GM23338 (cell line): Measurements from ENCODE around the gene VSTM2B. TPM values are rescaled to one million over a fixed set of nuclear protein-coding genes. Genes with fewer than 3 reads are reported as not detected.

Experiments used
- ATAC-seq: fragments of 200-7000 bp; cut with Tn5 transposase; 3 replicates; pipeline ENCODE4 v1.9.1; 2020
- DNase-seq: peaks from one replicate; pipeline ENCODE4 v3.0.0-alpha.2; 2015; ENCODE audit warnings: low spot score
- H2AFZ ChIP-seq: fragments of 200-600 bp; sonication (generic); 2 replicates; pipeline ENCODE4 v1.8.0; 2016; ENCODE audit warnings: antibody characterized with exemption, mild to moderate bottlenecking, moderate library complexity
- H3F3A ChIP-seq: fragments of 200-600 bp; sonication (generic); replicated peaks from 2 replicates; pipeline ENCODE4 v1.8.0; 2017; ENCODE audit warnings: antibody characterized with exemption, mixed run types, low read depth
- H3K27ac ChIP-seq: fragments of 200-600 bp; sonication (generic); 2 replicates; pipeline ENCODE4 v1.6.1; 2016; ENCODE audit warnings: low read depth
- H3K27me3 ChIP-seq: fragments of 200-600 bp; sonication (generic); 2 replicates; pipeline ENCODE4 v1.8.0; 2016; ENCODE audit warnings: mild to moderate bottlenecking, mixed run types, moderate library complexity; ENCODE audit not compliant: insufficient read depth
- H3K36me3 ChIP-seq: fragments of 200-600 bp; sonication (generic); 2 replicates; pipeline ENCODE4 v1.8.0; 2016; ENCODE audit warnings: mild to moderate bottlenecking; ENCODE audit not compliant: insufficient read depth
- H3K4me1 ChIP-seq: fragments of 200-600 bp; sonication (generic); 2 replicates; pipeline ENCODE4 v1.8.0; 2016; ENCODE audit warnings: mild to moderate bottlenecking, moderate library complexity; ENCODE audit not compliant: insufficient read depth
- H3K4me2 ChIP-seq: fragments of 200-600 bp; sonication (generic); 2 replicates; pipeline ENCODE4 v1.7.1; 2017; ENCODE audit warnings: mixed run types
- H3K4me3 ChIP-seq: fragments of 200-600 bp; sonication (generic); 2 replicates; pipeline ENCODE4 v1.6.1; 2016; ENCODE audit warnings: mixed run types
- H3K79me2 ChIP-seq: fragments of 200-600 bp; sonication (generic); replicated peaks from 2 replicates; pipeline ENCODE4 v1.8.0; 2017; ENCODE audit warnings: mild to moderate bottlenecking; ENCODE audit not compliant: insufficient read depth
- H3K9me2 ChIP-seq: fragments of 200-600 bp; sonication (generic); 2 replicates; pipeline ENCODE4 v1.8.0; 2017; ENCODE audit not compliant: insufficient read depth
- H4K20me1 ChIP-seq: fragments of 200-600 bp; sonication (generic); replicated peaks from 2 replicates; pipeline ENCODE4 v1.8.0; 2017; ENCODE audit warnings: mild to moderate bottlenecking; ENCODE audit not compliant: insufficient read depth
- H3K27ac Mint-ChIP-seq: 2 replicates; pipeline ENCODE4 v1.8.0; 2020; ENCODE audit warnings: inconsistent platforms, mild to moderate bottlenecking, moderate library complexity, mixed read lengths
- H3K27me3 Mint-ChIP-seq: 3 replicates; pipeline ENCODE4 v1.8.0; 2022; ENCODE audit warnings: low read depth, mild to moderate bottlenecking, moderate library complexity, mixed read lengths, inconsistent platforms; ENCODE audit not compliant: insufficient read depth, poor library complexity
- H3K36me3 Mint-ChIP-seq: 3 replicates; pipeline ENCODE4 v1.8.0; 2021; ENCODE audit warnings: low read depth, mild to moderate bottlenecking, inconsistent platforms, moderate library complexity, mixed read lengths
- H3K4me1 Mint-ChIP-seq: 3 replicates; pipeline ENCODE4 v1.8.0; 2020; ENCODE audit warnings: mild to moderate bottlenecking, inconsistent platforms, mixed read lengths
- H3K4me3 Mint-ChIP-seq: 3 replicates; pipeline ENCODE4 v1.8.0; 2021; ENCODE audit warnings: moderate library complexity, mild to moderate bottlenecking, inconsistent platforms, mixed read lengths
- H3K9me3 Mint-ChIP-seq: 3 replicates; pipeline ENCODE4 v1.8.0; 2020; ENCODE audit warnings: moderate library complexity, mild to moderate bottlenecking, inconsistent platforms, mixed read lengths
- JUNB ChIP-seq: IDR thresholded peaks from one replicate; pipeline ENCODE4 v1.6.1; 2016; ENCODE audit warnings: antibody characterized with exemption; ENCODE audit not compliant: unreplicated experiment
- POLR2AphosphoS5 ChIP-seq: IDR thresholded peaks from 2 replicates; pipeline ENCODE4 v1.6.1; 2016; ENCODE audit warnings: antibody characterized with exemption, low read depth
- REST ChIP-seq: IDR thresholded peaks from one replicate; pipeline ENCODE4 v1.6.1; 2018; ENCODE audit warnings: antibody characterized with exemption; ENCODE audit not compliant: unreplicated experiment
- STAT1 ChIP-seq: IDR thresholded peaks from one replicate; pipeline ENCODE4 v1.6.1; 2016; ENCODE audit warnings: antibody characterized with exemption; ENCODE audit not compliant: unreplicated experiment
- ZNF114 ChIP-seq: fragments of 250-450 bp; sonication (Bioruptor Pico); IDR thresholded peaks from 2 replicates; pipeline ENCODE4 v1.5.0; 2020; ENCODE audit warnings: mild to moderate bottlenecking, moderate library complexity
- ZNF331 ChIP-seq: fragments of 250-450 bp; sonication (Bioruptor Pico); IDR thresholded peaks from 2 replicates; pipeline ENCODE4 v1.5.0; 2020; ENCODE audit warnings: low read depth, mild to moderate bottlenecking, moderate library complexity
- polyA plus RNA-seq: library from polyadenylated mRNA; unstranded; fragments of >200 nt; fragmentation: Nextera tagmentation; extraction: Ambion mirVana; gene quantifications from 2 replicates; pipeline ENCODE4 v1.2.1, GENCODE V29; 2016
- total RNA-seq: library from RNA; depleted of rRNA; stranded (reverse); fragments of >200 nt; shearing (Covaris generic); gene quantifications from 2 replicates; pipeline ENCODE4 v1.2.3, GENCODE V29; 2014

Gene VSTM2B
- total and polyA plus RNA-seq, 2 experiments from 2014 or later, result 1.2 to 1.8 TPM

- Histone ChIP-seq H2AFZ (no peak overlapping the region), H3K4me3 (no peak overlapping the region), H3K4me1 (no peaks in the 10 kb centered on the region), H3K36me3 (no peaks in the 10 kb centered on the region), H4K20me1 (no peaks in the 10 kb centered on the region), H3K9me2 (no peaks in the 10 kb centered on the region), H3K79me2 (no peaks in the 10 kb centered on the region), H3K4me2 (no peak overlapping the region), H3K27me3 (no peaks in the 10 kb centered on the region), H3F3A (no peaks in the 10 kb centered on the region), H3K27ac (no peak overlapping the region)
- ATAC-seq (peak; percentile 29; the same call in 2 of the 3 replicates), DNase-seq (no peak)
- Mint-ChIP-seq H3K9me3 (peaks cover 22% of the 10 kb centered on the region), H3K36me3 (peaks cover 3% of the 10 kb centered on the region; the same call in 1 of the 3 replicates), H3K4me3 (no peak overlapping the region), H3K27ac (no peak overlapping the region), H3K4me1 (peaks cover 10% of the 10 kb centered on the region), H3K27me3 (peaks cover 4% of the 10 kb centered on the region)
- TF ChIP-seq ZNF114 (CRISPR knock-in tag) (no peak), REST (no peak), JUNB (no peak), STAT1 (no peak)
These were observed 37.8 kb downstream of the VSTM2B start for GRCh38 chr19:29563486-29564101.

GRCh38 chr19:29564574-29565005, 38.8 kb downstream of the VSTM2B start:
- H3K4me3 ChIP-seq, result no peak overlapping the region
- no peak overlapping the region for H3K4me2 ChIP-seq
- no peaks in the 10 kb centered on the region for H3K9me2 ChIP-seq
- H2AFZ ChIP-seq, result no peak overlapping the region
- Mint-ChIP-seq H3K4me1 (peaks cover 15% of the 10 kb centered on the region), H3K9me3 (peaks cover 14% of the 10 kb centered on the region), H3K27me3 (peaks cover 8% of the 10 kb centered on the region), H3K36me3 (peaks cover 3% of the 10 kb centered on the region; the same call in 1 of the 3 replicates), H3K4me3 (no peak overlapping the region), H3K27ac (no peak overlapping the region)
- H3K36me3 ChIP-seq, result no peaks in the 10 kb centered on the region
- no peaks in the 10 kb centered on the region for H3K79me2 ChIP-seq
- no peak for DNase-seq
- TF ChIP-seq ZNF331 (CRISPR knock-in tag), result no peak
- ATAC-seq, result no peak
- no peak overlapping the region for H3K27ac ChIP-seq
- no peaks in the 10 kb centered on the region for H4K20me1 ChIP-seq
- no peaks in the 10 kb centered on the region for H3K27me3 ChIP-seq
- no peaks in the 10 kb centered on the region for H3K4me1 ChIP-seq
- no peaks in the 10 kb centered on the region for H3F3A ChIP-seq

- H3K79me2 ChIP-seq, result no peaks in the 10 kb centered on the region
- H2AFZ ChIP-seq, result no peak overlapping the region
- peaks cover 4% of the 10 kb centered on the region for H3K27me3 Mint-ChIP-seq
- peaks cover 8% of the 10 kb centered on the region for H3K9me3 Mint-ChIP-seq
- H3K4me3 Mint-ChIP-seq, result no peak overlapping the region
- no peak overlapping the region for H3K4me3 ChIP-seq
- no peak overlapping the region for H3K27ac ChIP-seq
- no peak for DNase-seq
- H3K27ac Mint-ChIP-seq, result no peak overlapping the region
- H3K4me1 ChIP-seq, result no peaks in the 10 kb centered on the region
- H3K36me3 ChIP-seq, result no peaks in the 10 kb centered on the region
- H3F3A ChIP-seq, result no peaks in the 10 kb centered on the region
- H3K9me2 ChIP-seq, result no peaks in the 10 kb centered on the region
- peaks cover 16% of the 10 kb centered on the region for H3K4me1 Mint-ChIP-seq
- no peak overlapping the region for H3K4me2 ChIP-seq
- H3K27me3 ChIP-seq, result no peaks in the 10 kb centered on the region
- no peaks in the 10 kb centered on the region for H4K20me1 ChIP-seq
- no peak for ATAC-seq
- H3K36me3 Mint-ChIP-seq, result no peaks in the 10 kb centered on the region
- TF ChIP-seq POLR2AphosphoS5 (no peak), JUNB (no peak), ZNF114 (CRISPR knock-in tag) (no peak), REST (no peak), ZNF331 (CRISPR knock-in tag) (no peak)
These were observed 39.4 kb downstream of the VSTM2B start for GRCh38 chr19:29565171-29565570.
